HEK293T (cell line): ENCODE data around the gene LRRC37A2.
"Not testable (repeated sequence)": the region's sequence is repeated elsewhere in the genome, so short reads cannot be mapped to it uniquely, and the experiment has no call there.

ENCODE experiments used
- BHLHE40 ChIP-seq: fragments of 450-650 bp; IDR thresholded peaks from 2 replicates; pipeline ENCODE4 v1.6.1; 2016; ENCODE audit warnings: mild to moderate bottlenecking, moderate library complexity, borderline replicate concordance
- CTBP1 ChIP-seq: fragments of 450-650 bp; IDR thresholded peaks from 2 replicates; pipeline ENCODE4 v1.6.1; 2016; ENCODE audit warnings: borderline replicate concordance
- ELF4 ChIP-seq: fragments of 450-650 bp; IDR thresholded peaks from 2 replicates; pipeline ENCODE4 v1.6.1; 2017; ENCODE audit warnings: antibody characterized with exemption
- L3MBTL2 ChIP-seq: fragments of 450-650 bp; conservative IDR thresholded peaks from 2 replicates; pipeline ENCODE4 v1.6.1; 2016; ENCODE audit warnings: mild to moderate bottlenecking
- SP1 ChIP-seq: fragments of 450-650 bp; IDR thresholded peaks from 2 replicates; pipeline ENCODE4 v1.6.1; 2017
- SUZ12 ChIP-seq: fragments of 450-650 bp; IDR thresholded peaks from 2 replicates; pipeline ENCODE4 v1.6.1; 2016; ENCODE audit warnings: mild to moderate bottlenecking

- TF ChIP-seq SP1, L3MBTL2, CTBP1, ELF4, SUZ12, BHLHE40: not testable (repeated sequence)
Observed at GRCh38 chr17:46600767-46601166, 88.5 kb downstream of the LRRC37A2 start.
